Right lobe of liver (tissue), 6 donors: Measurements from ENCODE around the gene TGM6. TPM values are rescaled to one million over a fixed set of nuclear protein-coding genes. Genes with fewer than 3 reads are reported as not detected.
A peak's percentile ranks its signal among the peaks of the same experiment; 100 is the strongest.

Experiments
- ATAC-seq, 4 donors: fragments of 200-7000 bp; cut with Tn5 transposase; one replicate each; pipeline ENCODE4 v1.9.1; 2020; ENCODE audit warnings: mild to moderate bottlenecking in 4 of 4, moderate library complexity in 4 of 4
- DNase-seq, 3 donors: peaks; one replicate each; pipeline ENCODE4 v3.0.0-alpha.2; 2020
- H3K27ac ChIP-seq, 3 donors: fragments of 200-600 bp; one replicate each; pipeline ENCODE4 v1.8.0; 2022
- H3K27me3 ChIP-seq, 2 donors: fragments of 200-600 bp; one replicate each; pipeline ENCODE4 v1.8.0; 2022
- H3K36me3 ChIP-seq, 4 donors: fragments of 200-600 bp; sonication (generic) in 1 of 4; one replicate each; pipeline versions ENCODE4 v1.5.1 to v1.8.0; 2017 to 2022; ENCODE audit warnings: control low read depth in 1 of 4
- H3K4me1 ChIP-seq, 4 donors: fragments of 200-600 bp; sonication (generic) in 1 of 4; one replicate each; pipeline versions ENCODE4 v1.5.1 to v1.8.0; 2017 to 2022; ENCODE audit warnings: control low read depth in 1 of 4
- H3K4me3 ChIP-seq, 3 donors: fragments of 200-600 bp; one replicate each; pipeline ENCODE4 v1.8.0; 2022
- H3K9me3 ChIP-seq, 4 donors: fragments of 200-600 bp; sonication (generic) in 1 of 4; one replicate each; pipeline versions ENCODE4 v1.5.1 to v1.8.0; 2017 to 2022; ENCODE audit warnings: control low read depth in 1 of 4
- CTCF ChIP-seq, 4 donors: fragments of 200-600 bp in 3 of 4; fragments of 450-650 bp in 1 of 4; IDR thresholded peaks; one replicate each; pipeline versions ENCODE4 v1.5.1 to v1.8.0; 2016 to 2022; ENCODE audit warnings: antibody characterized with exemption in 4 of 4, mild to moderate bottlenecking in 2 of 4
- POLR2A ChIP-seq: fragments of 450-650 bp; IDR thresholded peaks from one replicate; pipeline ENCODE4 v1.6.1; 2017; ENCODE audit warnings: antibody characterized with exemption, mild to moderate bottlenecking
- WGBS: methylation state at CpG from one replicate; pipeline ENCODE4 v1.1.6; 2018; ENCODE audit warnings: low coverage, low lambda C conversion rate; ENCODE audit not compliant: insufficient coverage; ENCODE audit errors: missing lambda C conversion rate; 5-methylcytosine and 5-hydroxymethylcytosine counted together
- intact Hi-C, 2 donors: fragments of 100-400 bp; cut with DNase I; formaldehyde crosslinking; loops; one replicate each; pipeline versions ENCODE4 v1.11.2 to v1.14.1; 2022
- total RNA-seq, 6 experiments: library from RNA; depleted of rRNA in 2 of 6; stranded (reverse); fragments of >200 nt in 2 of 6; fragmentation: NEBNext Ultra II Directional in 3 of 6; extraction: Animal tissue kit (Norgen Biotek cat#: 25700) in 3 of 6; gene quantifications; one replicate each; pipeline versions ENCODE4 v1.1.0 to v1.2.4, GENCODE V29; 2016 to 2023
- donor health status: DM: no; HTN: yes; CAD: no.
- donor health status: DM: no; HTN: no; CAD: no.
- donor health status: DM: no; HTN: no; CAD: no.
- donor health status: DM: no; HTN: yes; CAD: no.
- donor health status: DM: no; HTN: yes; CAD: no.

TGM6 gene
- total RNA-seq, 6 experiments from 2014 or later = not detected

GRCh38 chr20:2416541-2417212, 36.0 kb downstream of the TGM6 start:
- H3K27me3 ChIP-seq = no peaks in the 10 kb centered on the region
- H3K9me3 ChIP-seq = no peaks in the 10 kb centered on the region
- DNase-seq = no peak
- H3K36me3 ChIP-seq = no peaks in the 10 kb centered on the region
- intact Hi-C loops = no loop called here
- no peak overlapping the region for H3K4me3 ChIP-seq
- H3K27ac ChIP-seq = no peak overlapping the region
- 69% methylated on average over 5 of the region's 6 CpGs for WGBS
- H3K4me1 ChIP-seq = no peaks in the 10 kb centered on the region
- ATAC-seq = no peak
- TF ChIP-seq POLR2A (no peak), CTCF (IDR thresholded peaks at IDR 0.05) (no peak)

DNA sequence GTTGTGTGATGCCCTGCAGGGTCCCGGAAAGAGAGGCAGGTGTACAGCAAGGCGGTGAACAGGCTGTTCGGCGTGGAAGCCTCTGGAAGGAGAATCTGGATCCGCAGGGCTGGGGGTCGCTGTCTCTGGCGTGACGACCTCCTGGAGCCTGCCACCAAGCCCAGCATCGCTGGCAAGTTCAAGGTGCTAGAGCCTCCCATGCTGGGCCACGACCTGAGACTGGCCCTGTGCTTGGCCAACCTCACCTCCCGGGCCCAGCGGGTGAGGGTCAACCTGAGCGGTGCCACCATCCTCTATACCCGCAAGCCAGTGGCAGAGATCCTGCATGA, 36.5 kb downstream of the TGM6 start:
- H3K4me3 ChIP-seq = no peak overlapping the region
- TF ChIP-seq CTCF (IDR thresholded peaks at IDR 0.05) (no peak), POLR2A (no peak)
- no peaks in the 10 kb centered on the region for H3K9me3 ChIP-seq
- H3K27me3 ChIP-seq = no peaks in the 10 kb centered on the region
- DNase-seq = no peak
- 71% methylated on average over 3 of the region's 14 CpGs for WGBS
- no peak overlapping the region for H3K27ac ChIP-seq
- peak in 1 of 4 donors; percentile 33 for ATAC-seq
- H3K36me3 ChIP-seq = no peaks in the 10 kb centered on the region
- intact Hi-C loops = no loop called here
- no peaks in the 10 kb centered on the region for H3K4me1 ChIP-seq

GRCh38 chr20:2418388-2418787, 37.7 kb downstream of the TGM6 start:
- H3K27me3 ChIP-seq = no peaks in the 10 kb centered on the region
- H3K27ac ChIP-seq = no peak overlapping the region
- no peak for TF ChIP-seq POLR2A
- no peak for TF ChIP-seq CTCF (IDR thresholded peaks at IDR 0.05)
- H3K4me3 ChIP-seq = no peak overlapping the region
- DNase-seq (no peak), ATAC-seq (peak; percentile 33 to 65 (median 61))
- no peaks in the 10 kb centered on the region for H3K36me3 ChIP-seq
- intact Hi-C loops = no loop called here
- H3K9me3 ChIP-seq = no peaks in the 10 kb centered on the region
- no peaks in the 10 kb centered on the region for H3K4me1 ChIP-seq
- 29% methylated on average over 2 of the region's 2 CpGs for WGBS

DNA sequence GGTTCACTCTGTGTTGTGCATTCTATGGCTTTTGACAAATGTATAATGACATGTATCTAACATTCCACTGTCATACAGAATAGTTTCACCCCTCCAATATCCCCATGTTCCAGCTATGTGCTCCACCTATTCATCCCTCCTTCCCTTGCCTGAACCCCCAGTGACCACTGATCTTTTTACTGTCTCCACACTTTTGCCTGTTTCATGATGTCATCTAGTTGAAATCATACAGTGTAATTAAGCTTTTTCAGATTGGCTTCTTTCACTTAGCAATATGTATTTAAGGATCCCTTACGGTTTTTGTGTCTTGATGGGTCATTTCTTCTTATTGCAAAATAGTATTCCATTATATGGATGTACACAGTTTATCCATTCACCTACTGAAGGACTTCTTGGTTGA, 39.8 kb downstream of the TGM6 start:
- intact Hi-C loops = no loop called here
- 31% methylated on average over 1 of the region's 1 CpG for WGBS
- ATAC-seq (no peak), DNase-seq (no peak)
- Histone ChIP-seq H3K9me3 (no peaks in the 10 kb centered on the region), H3K4me3 (no peak overlapping the region), H3K36me3 (no peaks in the 10 kb centered on the region), H3K4me1 (no peaks in the 10 kb centered on the region), H3K27me3 (no peaks in the 10 kb centered on the region), H3K27ac (no peak overlapping the region)
- TF ChIP-seq POLR2A (no peak), CTCF (IDR thresholded peaks at IDR 0.05) (no peak)

GRCh38 chr20:2421247-2421646, 40.5 kb downstream of the TGM6 start:
- H3K4me3 ChIP-seq = no peak overlapping the region
- no peaks in the 10 kb centered on the region for H3K27me3 ChIP-seq
- peak in 3 of 4 donors; percentile 5 to 24 (median 16) for TF ChIP-seq CTCF (IDR thresholded peaks at IDR 0.05)
- no peak for TF ChIP-seq POLR2A
- H3K27ac ChIP-seq = no peak overlapping the region
- no peaks in the 10 kb centered on the region for H3K36me3 ChIP-seq
- intact Hi-C loops = no loop called here
- DNase-seq (no peak), ATAC-seq (peak in 1 of 4 donors; percentile 25)
- WGBS = 52% methylated on average over 5 of the region's 5 CpGs
- H3K9me3 ChIP-seq = no peaks in the 10 kb centered on the region
- H3K4me1 ChIP-seq = no peaks in the 10 kb centered on the region
